ENCODE results near the gene SLC17A6. TPM values are rescaled to one million over a fixed set of nuclear protein-coding genes. Genes with fewer than 3 reads are reported as not detected.

The SLC17A6 gene
- total RNA-seq, 1 experiment from 2014 or later = not detected

DNA sequence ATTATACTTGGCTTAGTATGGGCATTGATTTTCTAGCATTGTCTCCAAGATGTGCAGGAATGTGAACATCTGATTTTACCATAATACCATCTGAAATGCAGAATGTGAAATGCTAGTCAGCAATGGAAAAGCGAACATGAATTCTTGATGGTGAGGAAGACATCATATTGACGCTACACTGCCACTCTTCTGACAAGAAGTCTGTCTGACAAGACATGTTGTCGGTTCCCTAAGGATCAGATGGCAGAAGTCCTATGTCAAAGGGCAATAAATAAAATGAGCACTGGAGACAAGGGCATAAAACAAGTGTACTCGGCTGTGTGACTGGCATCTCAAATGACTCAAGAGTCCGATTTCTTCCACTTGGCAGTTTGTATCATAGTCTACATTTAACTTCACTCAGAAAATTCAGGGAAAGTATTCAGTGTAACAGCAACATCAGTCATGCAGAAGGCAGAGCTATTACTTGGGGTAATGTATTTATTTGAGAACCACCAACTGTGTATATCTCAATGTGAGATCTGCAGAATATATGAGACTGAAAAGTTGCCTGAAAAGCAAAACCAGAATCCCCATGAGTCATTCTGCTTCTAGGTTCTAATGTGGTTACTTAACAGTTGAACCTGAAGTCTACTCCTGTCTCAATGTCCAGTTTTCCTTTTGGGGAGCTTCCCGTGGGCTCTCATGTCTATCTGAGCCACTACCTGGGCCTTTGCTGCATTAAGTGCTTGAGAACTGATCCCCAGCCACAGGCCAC lies 51.5 kb downstream of the SLC17A6 start:
- no peak for DNase-seq (ENCODE audit: low read depth)

DNA sequence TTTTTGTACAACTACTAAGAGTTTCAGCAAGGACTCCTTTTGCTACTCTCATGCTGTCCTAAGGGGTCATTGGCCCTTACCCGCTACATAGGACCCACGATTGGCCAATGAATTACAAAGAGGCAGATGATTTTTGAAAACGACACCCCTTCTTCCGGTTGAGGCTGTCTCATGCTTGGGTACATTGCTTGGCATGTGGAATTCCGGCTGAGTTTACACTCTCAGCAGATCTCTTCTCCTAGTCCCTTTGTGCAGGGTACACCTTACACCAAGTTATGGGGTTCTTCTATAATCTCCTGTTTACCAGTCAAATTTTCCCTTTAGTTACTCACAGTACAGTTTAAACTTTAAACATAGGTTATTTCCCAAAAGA lies 52.1 kb downstream of the SLC17A6 start:
- DNase-seq (ENCODE audit: low read depth) = no peak

DNA sequence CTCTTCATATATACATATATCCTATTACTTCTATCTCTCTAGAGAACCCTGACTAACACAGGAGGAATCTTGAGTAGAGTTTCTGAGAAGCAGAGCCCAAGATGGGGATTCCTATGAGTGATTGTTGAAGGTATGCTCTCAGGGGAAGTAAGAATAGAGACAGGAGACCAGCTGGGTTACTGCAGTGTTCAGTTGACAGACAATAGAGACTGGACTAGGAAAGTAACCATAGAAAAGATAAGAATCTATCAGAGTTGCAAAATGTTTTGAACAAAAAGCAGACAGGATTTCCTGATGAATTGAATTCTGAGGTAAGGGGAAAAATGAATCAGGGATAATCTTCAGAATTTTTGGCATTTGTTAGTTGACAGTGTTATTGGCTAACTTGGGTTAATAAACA lies 54.4 kb downstream of the SLC17A6 start:
- DNase-seq (ENCODE audit: low read depth) = no peak

DNA sequence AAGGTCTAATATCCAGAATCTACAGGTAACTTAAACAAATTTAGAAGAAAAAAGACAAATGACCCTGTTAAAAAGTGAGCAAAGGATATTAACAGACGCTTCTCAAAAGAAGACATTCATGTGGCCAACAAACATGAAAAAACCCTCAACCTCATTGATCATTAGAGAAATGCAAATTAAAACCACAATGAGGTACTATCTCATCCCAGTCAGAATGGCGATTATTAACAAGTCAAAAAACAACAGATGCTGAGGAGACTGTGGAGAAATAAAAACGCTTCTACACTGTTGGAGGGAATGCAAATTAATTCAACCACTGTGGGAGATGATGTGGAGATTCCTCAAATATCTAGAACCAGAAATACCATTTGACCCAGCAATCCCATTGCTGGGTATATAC lies 67.2 kb downstream of the SLC17A6 start:
- DNase-seq (ENCODE audit: low read depth) = no peak

DNA sequence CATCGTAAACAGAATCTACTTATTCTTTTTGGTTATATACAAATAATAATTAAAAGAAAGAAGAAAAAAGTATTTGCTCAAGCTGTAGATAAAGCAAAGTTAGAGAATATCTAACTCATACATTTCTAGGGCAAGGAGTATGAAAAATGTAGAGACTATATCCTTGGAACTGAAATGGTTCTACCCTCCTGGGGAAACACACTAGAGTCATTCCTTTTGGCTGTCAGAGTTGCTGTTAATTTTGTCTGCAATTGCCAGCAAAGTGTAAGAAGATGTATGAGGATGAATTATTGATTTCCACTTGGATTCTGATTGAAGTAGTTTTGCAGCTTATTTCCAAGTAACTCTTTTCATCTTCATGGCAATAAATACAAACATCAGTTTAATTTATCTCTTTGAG lies 69.1 kb downstream of the SLC17A6 start:
- no peak for DNase-seq (ENCODE audit: low read depth)

DNA sequence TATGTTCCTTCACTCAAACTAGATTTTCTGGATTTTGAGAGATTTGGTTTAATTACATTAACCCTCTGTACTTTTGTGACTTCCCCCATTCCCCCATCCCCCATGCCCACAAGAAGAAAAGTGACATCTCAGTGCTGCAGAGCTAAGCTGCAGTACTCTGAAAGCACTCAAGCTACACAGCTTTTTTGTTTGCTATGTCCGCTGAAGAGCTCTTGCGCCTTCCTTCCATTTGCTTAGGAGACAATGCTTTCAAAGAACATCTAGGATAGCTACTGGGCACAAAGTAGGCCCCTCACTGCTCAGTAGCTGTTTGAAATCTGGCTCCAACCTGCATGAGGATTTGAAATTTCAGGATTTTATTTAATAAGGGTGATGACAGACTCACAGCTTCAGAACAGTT lies 69.7 kb downstream of the SLC17A6 start:
- DNase-seq (ENCODE audit: low read depth) = no peak

DNA sequence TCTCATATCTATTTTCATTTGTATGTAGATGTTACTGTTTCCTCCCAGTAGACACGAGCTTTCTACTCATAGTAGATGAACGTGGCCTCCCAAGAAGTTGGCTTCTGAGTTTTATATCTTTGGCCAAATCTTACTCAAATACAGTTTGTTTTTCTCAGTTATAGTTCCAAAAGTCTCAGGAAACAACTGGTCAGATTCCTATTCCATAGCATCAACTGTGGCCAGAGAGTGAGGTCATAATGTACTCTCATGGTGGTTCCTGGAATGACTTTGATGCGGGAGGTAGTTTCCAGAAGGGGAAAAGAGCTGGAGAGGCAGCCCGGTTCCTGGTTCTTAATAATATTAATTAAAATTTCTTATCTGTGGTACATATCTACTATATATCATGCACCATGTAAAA lies 77.3 kb downstream of the SLC17A6 start:
- no peak for DNase-seq (ENCODE audit: low read depth)

DNA sequence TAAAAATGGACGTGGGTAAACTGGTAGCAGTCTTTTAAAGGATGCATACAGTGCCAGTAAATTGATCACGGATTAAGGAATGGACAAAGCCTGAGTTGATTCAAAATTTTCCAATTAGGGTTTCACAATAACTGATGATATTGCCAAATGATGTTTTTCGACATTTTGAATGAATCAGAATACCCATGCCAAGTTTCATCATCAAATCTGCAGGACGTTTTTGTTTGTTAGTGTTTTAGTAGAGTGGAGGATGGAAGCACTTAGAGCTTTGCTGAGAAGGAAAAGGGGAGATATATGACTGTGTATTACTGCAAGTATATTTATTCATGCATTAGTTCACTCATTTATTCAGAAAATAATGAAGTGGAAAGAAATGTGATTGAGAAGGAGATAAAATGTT lies 78.3 kb downstream of the SLC17A6 start:
- no peak for DNase-seq (ENCODE audit: low read depth)

DNA sequence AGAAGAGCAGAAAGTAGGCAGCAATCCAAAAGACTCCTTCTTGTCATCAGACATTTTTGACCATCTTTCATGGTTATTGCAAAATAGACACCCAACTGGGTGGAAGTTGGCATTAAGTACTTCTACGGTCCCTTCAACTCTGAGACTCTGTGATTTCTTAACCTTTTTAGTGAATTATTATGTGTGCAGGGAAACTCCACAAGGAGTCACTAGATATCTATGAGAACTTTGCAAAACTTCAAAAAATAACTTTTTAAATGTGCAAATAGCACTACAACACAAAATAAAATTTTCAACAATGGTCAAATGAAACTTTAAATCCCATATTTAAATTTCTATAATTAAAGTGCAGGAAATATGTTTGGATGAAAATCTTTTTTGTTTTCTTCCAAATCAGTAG lies 88.7 kb downstream of the SLC17A6 start:
- DNase-seq (ENCODE audit: low read depth) = no peak

Other genes starting within 250 kb of the SLC17A6 start
- gene ANO5, start 145.3 kb upstream of the SLC17A6 start, total RNA-seq (2014; rRNA removed; shearing (Covaris generic)) = not detected in 2 replicates